ENCODE measurements around the gene FYB1.

Gene FYB1

DNA sequence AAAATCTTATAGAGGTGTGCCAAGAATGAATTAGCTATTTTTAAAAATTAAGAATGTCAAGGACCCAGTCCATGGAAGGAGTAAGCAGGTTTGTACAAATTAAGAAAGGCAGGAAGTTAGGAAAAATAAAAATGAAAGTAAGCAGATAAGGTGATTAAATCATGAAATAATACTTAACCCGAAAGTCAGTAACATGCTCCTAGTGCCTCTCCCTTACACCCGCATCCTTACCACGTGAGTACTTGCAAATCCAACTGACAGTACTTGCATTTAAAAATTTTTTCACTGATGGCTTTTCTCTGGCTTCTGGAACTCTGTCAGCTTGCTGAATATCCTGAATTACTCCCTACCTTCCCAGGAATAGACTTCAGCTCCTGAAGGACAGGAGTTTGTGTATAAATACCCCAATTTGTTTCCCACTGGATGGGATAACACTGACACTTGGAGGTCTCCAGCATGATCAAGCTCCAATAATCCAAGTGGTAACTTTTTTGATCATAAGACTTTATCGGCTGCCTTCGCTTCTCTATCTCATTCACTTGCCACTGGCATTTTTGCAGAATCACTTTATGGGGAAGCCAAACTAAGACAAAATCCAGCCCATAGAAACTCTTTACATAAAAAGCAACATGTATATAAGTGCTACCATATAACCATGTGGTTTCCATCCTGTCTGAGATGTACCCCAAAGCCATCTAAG lies 103.6 kb downstream of the FYB1 start:
- no peak for DNase-seq

GRCh38 chr5:39114155-39114554 lies 105.2 kb downstream of the FYB1 start:
- DNase-seq, result no peak

- no peak for DNase-seq
Observed at GRCh38 chr5:39113354-39113953, 105.9 kb downstream of the FYB1 start.

GRCh38 chr5:39109606-39110005 lies 109.8 kb downstream of the FYB1 start:
- DNase-seq, result no peak

DNA sequence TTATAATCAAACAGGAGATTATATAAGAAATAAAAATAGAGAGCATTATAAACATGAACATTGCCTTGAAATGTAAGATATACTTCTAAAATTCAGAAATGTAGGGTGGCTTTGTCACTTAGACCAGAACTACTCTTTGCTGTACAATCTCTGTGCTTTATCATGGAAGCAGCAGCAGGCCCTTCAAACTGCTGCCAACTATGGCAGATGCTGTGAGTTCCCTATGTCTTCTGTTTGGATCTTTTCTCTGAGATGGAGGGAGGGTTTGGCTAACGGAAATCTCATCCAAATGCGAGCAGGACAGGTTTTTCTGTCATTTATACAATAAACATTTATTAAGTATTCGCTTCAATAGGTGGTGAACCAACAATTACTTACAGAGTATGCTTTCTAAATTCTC lies 110.4 kb downstream of the FYB1 start:
- no peak for DNase-seq

GRCh38 chr5:39107350-39107749 lies 112.0 kb downstream of the FYB1 start:
- no peak for DNase-seq

DNA sequence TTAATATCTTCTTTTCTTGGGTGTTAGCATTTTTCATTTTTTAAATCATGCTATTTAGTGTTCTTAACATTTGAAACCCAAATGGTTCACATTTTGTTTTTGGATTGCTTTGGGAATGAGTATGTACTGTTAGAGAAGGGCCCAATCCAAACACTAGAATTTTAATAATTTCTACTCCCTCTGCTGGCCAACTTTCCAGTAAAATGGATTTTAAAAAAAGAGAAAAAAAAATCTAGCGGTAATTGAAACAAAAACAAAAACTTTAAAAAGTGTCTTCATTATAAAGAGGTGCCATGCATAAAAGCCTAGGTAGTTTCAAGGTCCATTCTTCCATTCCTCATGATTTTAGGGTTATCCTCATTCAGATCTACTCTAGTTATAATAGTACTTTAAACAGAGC lies 113.0 kb downstream of the FYB1 start:
- no peak for DNase-seq

- no peak for DNase-seq
Observed at GRCh38 chr5:39104221-39104620, 115.1 kb downstream of the FYB1 start.

GRCh38 chr5:39102684-39103155 lies 116.6 kb downstream of the FYB1 start:
- no peak for DNase-seq

DNA sequence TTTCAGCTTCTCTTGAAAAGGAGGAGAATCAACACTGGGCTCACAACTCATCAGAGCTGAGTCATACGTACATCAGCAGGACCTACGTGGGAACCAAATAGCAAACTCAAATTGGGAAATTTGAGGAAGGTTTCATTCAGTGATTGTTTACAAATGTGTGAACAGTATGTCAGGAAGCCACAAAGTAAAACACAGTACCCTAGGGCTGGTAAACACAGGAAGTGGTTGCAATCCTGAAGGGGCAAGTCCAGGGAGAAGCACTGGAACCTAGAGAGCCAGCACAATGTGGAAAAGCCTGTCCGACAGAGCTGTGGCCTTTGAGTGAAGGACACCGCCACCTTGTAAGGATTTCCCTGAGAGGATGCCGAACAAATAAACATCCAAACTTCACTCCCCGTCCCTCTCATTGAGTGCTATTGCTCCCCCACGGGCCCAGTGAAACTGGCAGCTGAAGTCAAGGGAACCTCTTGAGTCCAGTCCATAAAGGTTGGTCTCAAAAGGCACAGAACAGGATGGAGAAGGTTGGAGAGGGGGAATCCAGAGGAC lies 118.4 kb downstream of the FYB1 start:
- no peak for DNase-seq

DNA sequence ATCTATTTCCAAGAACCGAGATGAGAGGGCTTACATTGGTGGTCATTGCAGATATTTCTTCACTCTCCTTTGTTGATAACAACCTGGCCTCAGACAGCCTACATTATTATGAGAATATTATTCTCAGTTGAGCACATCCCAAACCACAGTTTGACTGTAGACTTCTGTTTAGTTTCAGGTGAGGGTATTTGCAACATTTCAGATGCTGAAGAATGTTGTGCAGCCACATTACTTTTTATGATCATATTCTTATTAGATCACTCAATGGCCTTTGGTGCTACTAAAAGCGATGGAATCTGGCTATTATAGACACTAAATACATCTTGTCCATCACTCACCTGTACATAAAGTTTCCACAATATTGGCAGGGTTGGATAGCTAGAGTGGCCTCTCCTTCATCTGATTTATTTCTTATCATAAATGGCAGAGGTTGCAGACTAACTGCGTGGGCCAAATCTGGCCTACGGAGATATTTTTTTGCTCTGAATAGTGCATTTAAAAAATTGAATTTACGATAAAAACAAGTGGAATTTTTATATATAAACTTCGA lies 119.0 kb downstream of the FYB1 start:
- no peak for DNase-seq

- no peak for DNase-seq
Observed at GRCh38 chr5:39099831-39100230, 119.5 kb downstream of the FYB1 start.

DNA sequence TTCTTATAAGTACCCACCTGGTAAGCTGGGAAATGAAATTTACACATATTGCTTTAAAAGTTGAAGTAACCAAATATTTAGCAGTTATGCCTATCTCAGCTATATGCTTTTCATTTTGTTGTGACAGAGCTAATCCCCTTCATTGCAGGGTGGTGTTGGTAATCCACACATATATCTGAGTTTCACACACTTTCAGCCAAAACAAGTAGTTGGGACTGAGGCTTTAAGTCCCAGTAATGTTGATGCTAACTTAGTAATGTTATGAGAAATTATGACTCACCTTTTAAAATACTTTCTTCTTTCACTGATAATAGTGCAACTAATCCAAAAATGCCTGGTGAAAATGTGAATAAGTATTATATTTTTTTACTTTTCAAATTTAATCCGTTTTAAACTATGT lies 126.0 kb downstream of the FYB1 start:
- DNase-seq, result no peak

DNA sequence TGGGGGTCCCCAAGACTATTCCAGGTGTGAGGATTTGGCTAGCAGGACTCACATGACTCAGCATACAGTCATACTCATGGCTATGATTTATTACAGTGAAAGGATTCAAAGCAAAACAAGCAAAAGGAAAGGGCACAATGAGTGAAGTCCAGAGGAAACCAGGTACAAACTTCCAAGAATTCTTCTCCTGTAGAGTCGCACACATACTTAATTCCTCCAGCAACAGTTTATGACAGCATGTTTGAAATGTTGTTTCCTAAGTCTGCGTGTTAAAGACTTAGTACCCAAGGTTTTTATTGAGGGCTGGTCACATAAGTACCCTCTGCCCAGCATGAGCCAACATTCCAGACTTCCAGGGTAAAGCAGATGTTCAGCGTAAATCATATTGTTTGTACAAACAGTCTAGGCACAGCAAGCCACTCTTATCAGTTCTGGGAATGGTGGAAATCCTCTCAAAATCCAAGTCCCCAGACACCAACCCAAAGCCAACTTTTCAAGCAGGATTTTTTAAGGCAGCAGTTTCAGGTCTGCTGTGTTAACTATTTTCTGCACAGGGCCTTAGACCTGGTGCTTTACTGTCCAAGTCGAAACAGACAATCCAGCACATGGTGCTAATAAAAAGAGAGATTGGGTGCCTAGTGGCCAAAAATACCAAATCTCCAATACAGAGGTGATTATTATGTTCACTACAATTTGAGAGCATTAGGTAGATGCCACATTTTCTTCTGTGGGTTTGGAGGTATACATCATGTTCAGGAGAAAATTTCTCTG lies 126.6 kb downstream of the FYB1 start:
- DNase-seq, result no peak

DNA sequence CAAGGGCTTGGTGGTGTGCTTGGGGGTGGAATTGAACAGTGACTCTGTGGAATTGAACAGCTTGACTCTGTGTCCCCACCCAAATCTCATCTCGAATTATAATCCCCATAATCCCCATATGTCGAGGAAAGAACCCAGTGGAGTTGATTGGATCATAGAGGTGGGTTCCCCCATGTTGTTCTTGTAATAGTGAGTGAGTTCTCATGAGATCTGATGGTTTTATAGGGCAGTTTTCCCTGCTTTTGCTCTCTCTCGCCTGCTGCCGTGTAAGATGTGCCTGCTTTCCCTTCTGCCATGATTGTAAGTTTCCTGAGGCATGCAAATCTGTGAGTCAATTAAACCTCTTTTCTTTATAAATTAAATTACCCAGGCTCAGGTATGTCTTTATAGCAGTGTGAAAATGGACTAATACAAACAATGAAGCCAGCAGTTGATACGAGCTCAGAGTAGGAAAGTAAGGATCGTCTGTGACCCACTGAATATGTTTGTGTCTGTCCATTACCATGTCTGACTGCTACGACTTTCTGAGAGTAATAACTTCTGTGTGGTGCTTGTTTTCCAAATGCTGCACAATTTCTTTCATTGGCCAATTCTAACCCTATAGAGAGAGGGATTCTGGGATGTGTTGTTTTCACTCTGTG lies 127.3 kb downstream of the FYB1 start:
- no peak for DNase-seq

DNA sequence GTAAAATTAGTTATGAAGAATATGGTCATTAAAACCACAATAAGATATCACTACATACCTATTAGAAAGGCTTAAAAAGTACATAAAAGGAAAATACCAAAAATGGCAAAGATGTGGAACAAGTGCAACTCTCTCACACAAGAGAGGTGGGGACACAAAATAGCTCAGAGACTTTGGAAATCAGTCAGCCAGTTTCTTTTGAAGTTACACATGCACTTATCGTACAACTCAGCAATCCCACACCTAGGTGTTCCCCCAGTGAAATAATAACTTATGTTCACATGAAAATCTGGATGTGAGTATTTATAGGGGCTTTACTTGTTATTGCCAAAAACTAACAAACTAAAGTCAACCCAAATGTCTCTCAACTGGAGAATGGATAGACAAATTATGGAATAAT lies 135.4 kb downstream of the FYB1 start:
- DNase-seq, result no peak

GRCh38 chr5:39082995-39083394 lies 136.4 kb downstream of the FYB1 start:
- no peak for DNase-seq

DNA sequence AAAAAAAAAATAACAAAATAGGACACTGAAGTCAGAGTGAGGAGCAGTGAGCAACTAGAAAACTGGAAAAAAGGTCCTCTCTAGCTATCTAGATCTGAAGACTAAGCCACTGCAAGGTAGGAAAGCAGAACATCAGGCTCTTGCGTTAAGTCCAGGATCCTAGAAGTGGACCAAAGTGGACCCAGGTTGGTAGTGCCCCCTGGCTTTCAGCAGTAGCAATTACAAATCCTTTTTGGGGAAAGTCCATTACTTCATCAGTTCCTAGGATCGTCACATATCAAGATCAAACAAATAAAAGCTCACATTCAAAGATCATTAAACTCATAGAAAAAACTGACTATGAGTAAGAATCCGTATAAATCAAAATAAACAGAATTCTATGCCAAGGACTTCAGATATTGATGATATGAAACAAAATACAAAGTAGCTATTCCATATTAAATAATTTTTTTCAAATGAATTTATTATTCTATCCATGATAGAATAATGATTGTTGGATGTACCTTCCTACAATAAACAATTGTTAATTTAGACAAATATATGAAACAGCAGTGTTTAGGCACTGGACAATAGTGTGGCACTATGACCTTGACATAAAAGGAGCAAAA lies 138.7 kb downstream of the FYB1 start:
- peak; percentile 65 for DNase-seq

DNA sequence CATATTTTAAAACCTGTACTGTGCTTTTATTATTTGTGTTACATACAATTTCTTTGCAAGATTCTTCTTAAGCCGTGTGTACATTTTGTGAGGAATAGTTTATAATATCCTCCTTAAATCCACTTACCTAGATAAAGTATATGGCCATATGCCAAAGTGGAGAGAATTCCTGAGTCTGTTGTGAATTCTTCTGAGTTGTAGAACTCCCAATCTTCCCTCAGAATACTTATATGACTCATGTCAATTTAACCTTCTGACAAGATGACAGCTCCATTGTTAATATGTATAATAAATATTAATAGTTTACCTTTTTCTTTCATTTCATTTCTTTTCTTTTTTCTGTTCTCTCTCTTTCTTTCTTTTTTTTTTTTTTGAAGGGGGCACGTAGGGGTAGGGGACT lies 139.2 kb downstream of the FYB1 start:
- DNase-seq, result no peak

DNA sequence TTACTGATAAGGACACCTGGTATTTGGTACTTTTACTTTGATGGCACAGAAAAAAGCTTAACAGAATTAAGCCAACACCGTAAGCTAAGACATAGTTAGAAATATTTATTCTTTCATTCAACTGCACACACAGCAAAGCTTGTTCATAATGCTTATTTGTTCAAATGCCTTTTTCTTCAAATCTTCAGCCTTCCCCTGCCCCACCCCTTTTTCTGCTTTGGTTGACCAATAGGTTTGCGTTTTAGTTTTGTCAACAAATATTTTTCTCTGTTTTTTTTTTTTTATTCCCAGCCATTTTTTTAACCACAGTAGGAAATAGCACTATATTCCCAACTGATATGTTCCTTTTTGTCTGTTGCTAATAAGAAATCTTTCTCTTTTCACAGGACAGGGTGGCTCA lies 140.2 kb downstream of the FYB1 start:
- DNase-seq, result no peak

GRCh38 chr5:39076757-39077728 lies 142.3 kb downstream of the FYB1 start:
- no peak for DNase-seq

Data from activated effector memory CD4-positive, alpha-beta T cell treated with anti-CD3 and anti-CD28 coated beads, Interleukin-2, amount 50 U/mL, for 16 hours (primary cell).